Hepatocyte (in vitro differentiated cells): ENCODE measurements around the gene ZNF45. TPM values are rescaled to one million over a fixed set of nuclear protein-coding genes. Genes with fewer than 3 reads are reported as not detected.

Source experiments
- DNase-seq: peaks from one replicate; pipeline ENCODE4 v3.0.0-alpha.2; 2016; ENCODE audit warnings: low spot score
- H2AFZ ChIP-seq: fragments of 200-600 bp; sonication (generic); 2 replicates; pipeline ENCODE4 v1.6.0; 2016; ENCODE audit warnings: antibody characterized with exemption, mild to moderate bottlenecking
- H3K27ac ChIP-seq: fragments of 200-600 bp; sonication (generic); 2 replicates; pipeline ENCODE4 v1.5.1; 2016; ENCODE audit warnings: mild to moderate bottlenecking
- H3K27me3 ChIP-seq: fragments of 200-600 bp; sonication (generic); 2 replicates; pipeline ENCODE4 v1.6.1; 2016
- H3K36me3 ChIP-seq: fragments of 200-600 bp; sonication (generic); replicated peaks from 2 replicates; pipeline ENCODE4 v1.5.1; 2016; ENCODE audit warnings: low read depth; ENCODE audit not compliant: insufficient read depth
- H3K4me1 ChIP-seq: fragments of 200-600 bp; sonication (generic); 2 replicates; pipeline ENCODE4 v1.5.1; 2016; ENCODE audit warnings: mild to moderate bottlenecking, moderate library complexity; ENCODE audit not compliant: insufficient read depth
- H3K4me2 ChIP-seq: fragments of 200-600 bp; sonication (generic); 2 replicates; pipeline ENCODE4 v1.6.0; 2016
- H3K4me3 ChIP-seq: fragments of 200-600 bp; sonication (generic); 2 replicates; pipeline ENCODE4 v1.5.1; 2016; ENCODE audit warnings: mild to moderate bottlenecking
- H3K79me2 ChIP-seq: fragments of 200-600 bp; sonication (generic); 2 replicates; pipeline ENCODE4 v1.6.0; 2017; ENCODE audit warnings: mild to moderate bottlenecking
- H3K9me2 ChIP-seq: fragments of 200-600 bp; sonication (generic); replicated peaks from 2 replicates; pipeline ENCODE4 v1.6.0; 2017; ENCODE audit warnings: mild to moderate bottlenecking; ENCODE audit not compliant: insufficient read depth
- H3K9me3 ChIP-seq: fragments of 200-600 bp; sonication (generic); 2 replicates; pipeline ENCODE4 v1.5.1; 2016; ENCODE audit warnings: low read depth, mild to moderate bottlenecking
- H4K20me1 ChIP-seq: fragments of 200-600 bp; sonication (generic); 2 replicates; pipeline ENCODE4 v1.6.0; 2016; ENCODE audit warnings: mild to moderate bottlenecking; ENCODE audit not compliant: insufficient read depth, poor library complexity, severe bottlenecking
- EZH2 ChIP-seq: fragments of 200-600 bp; sonication (generic); IDR thresholded peaks from 2 replicates; pipeline ENCODE4 v1.6.1; 2016; ENCODE audit warnings: antibody characterized with exemption, mild to moderate bottlenecking, borderline replicate concordance
- EZH2phosphoT487 ChIP-seq: fragments of 200-600 bp; sonication (generic); IDR thresholded peaks from one replicate; pipeline ENCODE4 v1.6.1; 2018; ENCODE audit warnings: antibody characterized with exemption, mild to moderate bottlenecking, low read depth, moderate library complexity; ENCODE audit not compliant: unreplicated experiment, severe bottlenecking
- WGBS: methylation state at CpG from one replicate; pipeline ENCODE4 v1.1.6; 2016; ENCODE audit warnings: low lambda C conversion rate; ENCODE audit errors: missing lambda C conversion rate; 5-methylcytosine and 5-hydroxymethylcytosine counted together
- polyA plus RNA-seq: library from polyadenylated mRNA; unstranded; fragments of >200 nt; fragmentation: Nextera tagmentation; extraction: Ambion mirVana; gene quantifications from 2 replicates; pipeline ENCODE4 v1.2.1, GENCODE V29; 2016
- total RNA-seq: library from RNA; depleted of rRNA; stranded (reverse); fragments of >200 nt; gene quantifications from 2 replicates; pipeline ENCODE4 v1.2.3, GENCODE V29; 2014
- TF ChIP-seq, protein P1 (sequence below): fragments of 200-600 bp; sonication (generic); IDR thresholded peaks from 2 replicates; pipeline ENCODE4 v1.5.1; 2016; ENCODE audit warnings: antibody characterized with exemption, mild to moderate bottlenecking; ENCODE audit not compliant: poor library complexity

ZNF45 gene
- total and polyA plus RNA-seq, 2 experiments from 2014 or later = 6.3 to 10.3 TPM

DNA sequence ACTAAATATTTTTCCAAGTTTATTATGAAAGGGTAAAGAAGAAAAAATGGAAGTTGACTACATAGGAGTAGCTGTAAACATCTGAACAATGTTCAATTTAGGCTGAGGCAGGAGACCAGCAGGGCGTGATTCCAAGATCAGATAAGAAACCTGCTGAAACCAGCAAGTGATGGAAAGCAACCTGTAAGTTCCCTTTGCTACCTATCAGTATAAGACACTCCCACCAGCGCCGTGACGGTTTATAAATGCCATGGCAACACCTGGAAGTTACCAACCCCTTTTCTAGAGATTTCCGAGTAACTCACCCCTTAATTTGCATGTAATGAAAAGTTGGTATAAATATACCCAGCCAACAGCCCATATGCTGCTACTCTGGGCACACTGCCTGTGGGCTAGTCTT is 1.1 kb upstream of the ZNF45 start:
- H3K27me3 ChIP-seq = no peaks in the 10 kb centered on the region
- no peaks in the 10 kb centered on the region for H3K36me3 ChIP-seq
- peaks cover 9% of the 10 kb centered on the region for H3K4me1 ChIP-seq
- TF ChIP-seq EZH2 (no peak), EZH2phosphoT487 (no peak)
- TF ChIP-seq, protein P1, sequence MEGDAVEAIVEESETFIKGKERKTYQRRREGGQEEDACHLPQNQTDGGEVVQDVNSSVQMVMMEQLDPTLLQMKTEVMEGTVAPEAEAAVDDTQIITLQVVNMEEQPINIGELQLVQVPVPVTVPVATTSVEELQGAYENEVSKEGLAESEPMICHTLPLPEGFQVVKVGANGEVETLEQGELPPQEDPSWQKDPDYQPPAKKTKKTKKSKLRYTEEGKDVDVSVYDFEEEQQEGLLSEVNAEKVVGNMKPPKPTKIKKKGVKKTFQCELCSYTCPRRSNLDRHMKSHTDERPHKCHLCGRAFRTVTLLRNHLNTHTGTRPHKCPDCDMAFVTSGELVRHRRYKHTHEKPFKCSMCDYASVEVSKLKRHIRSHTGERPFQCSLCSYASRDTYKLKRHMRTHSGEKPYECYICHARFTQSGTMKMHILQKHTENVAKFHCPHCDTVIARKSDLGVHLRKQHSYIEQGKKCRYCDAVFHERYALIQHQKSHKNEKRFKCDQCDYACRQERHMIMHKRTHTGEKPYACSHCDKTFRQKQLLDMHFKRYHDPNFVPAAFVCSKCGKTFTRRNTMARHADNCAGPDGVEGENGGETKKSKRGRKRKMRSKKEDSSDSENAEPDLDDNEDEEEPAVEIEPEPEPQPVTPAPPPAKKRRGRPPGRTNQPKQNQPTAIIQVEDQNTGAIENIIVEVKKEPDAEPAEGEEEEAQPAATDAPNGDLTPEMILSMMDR = no peak
- H3K27ac ChIP-seq = no peak overlapping the region
- peaks cover 22% of the 10 kb centered on the region for H3K79me2 ChIP-seq
- 70% methylated on average over 5 of the region's 5 CpGs for WGBS
- H3K4me3 ChIP-seq = no peak overlapping the region
- no peaks in the 10 kb centered on the region for H3K9me3 ChIP-seq
- H3K4me2 ChIP-seq = peak overlapping the region; percentile 83
- H2AFZ ChIP-seq = no peak overlapping the region
- no peaks in the 10 kb centered on the region for H4K20me1 ChIP-seq
- no peak for DNase-seq
- H3K9me2 ChIP-seq = no peaks in the 10 kb centered on the region

DNA sequence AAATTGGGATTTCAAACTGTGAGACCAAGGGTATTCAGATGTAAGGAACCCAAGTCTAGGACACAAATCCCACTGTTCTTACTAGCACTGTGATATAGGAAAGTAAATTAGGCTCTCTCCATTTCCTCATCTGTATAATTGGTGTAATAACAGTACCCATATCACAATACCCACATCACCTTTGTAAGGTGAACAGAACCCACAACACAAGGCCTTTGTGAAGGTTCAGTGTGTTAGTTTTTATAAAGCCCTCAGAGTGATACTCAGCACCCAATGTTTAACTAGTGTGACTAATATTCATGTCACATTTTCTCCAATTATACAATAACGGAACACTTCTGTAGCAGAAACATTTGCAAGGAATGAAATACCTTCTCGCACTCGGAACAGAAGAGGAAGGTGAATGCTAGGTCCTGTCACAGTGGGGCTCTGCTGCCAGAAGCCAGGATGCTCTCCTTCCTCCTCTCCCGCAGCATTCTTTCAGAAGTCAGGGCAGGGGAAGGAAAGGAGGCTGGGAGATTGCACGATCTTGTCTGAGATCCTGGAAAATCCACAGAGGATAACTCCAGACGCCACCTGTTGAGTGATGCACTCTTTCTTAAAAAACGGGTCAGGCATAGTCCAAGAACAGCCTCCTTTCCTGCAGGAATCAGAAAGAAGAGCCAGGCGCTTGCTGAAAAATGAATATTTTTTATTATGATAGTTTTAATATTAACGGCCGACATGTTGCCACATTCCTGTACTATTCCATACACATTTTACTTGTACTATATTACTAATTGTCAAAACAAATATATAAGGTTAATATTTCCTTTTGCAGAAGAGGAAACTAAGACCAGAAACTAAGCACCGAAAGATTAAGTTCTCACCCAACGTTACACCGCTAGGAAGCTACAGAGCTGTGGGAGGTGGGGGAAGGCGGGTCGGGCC is 762 bp downstream of the ZNF45 start:
- no peaks in the 10 kb centered on the region for H3K9me3 ChIP-seq
- no peaks in the 10 kb centered on the region for H4K20me1 ChIP-seq
- no peaks in the 10 kb centered on the region for H3K36me3 ChIP-seq
- no peaks in the 10 kb centered on the region for H3K27me3 ChIP-seq
- TF ChIP-seq, protein P1 = no peak
- 17% methylated on average over 15 of the region's 15 CpGs for WGBS
- H3K4me2 ChIP-seq = peak overlapping the region; percentile 83
- H3K9me2 ChIP-seq = no peaks in the 10 kb centered on the region
- peak; percentile 9 for DNase-seq
- H3K79me2 ChIP-seq = peaks cover 22% of the 10 kb centered on the region
- peak overlapping the region; percentile 56 for H3K4me3 ChIP-seq
- H2AFZ ChIP-seq = peak overlapping the region; percentile 92
- peaks cover 9% of the 10 kb centered on the region for H3K4me1 ChIP-seq
- H3K27ac ChIP-seq = peak overlapping the region; percentile 87

DNA sequence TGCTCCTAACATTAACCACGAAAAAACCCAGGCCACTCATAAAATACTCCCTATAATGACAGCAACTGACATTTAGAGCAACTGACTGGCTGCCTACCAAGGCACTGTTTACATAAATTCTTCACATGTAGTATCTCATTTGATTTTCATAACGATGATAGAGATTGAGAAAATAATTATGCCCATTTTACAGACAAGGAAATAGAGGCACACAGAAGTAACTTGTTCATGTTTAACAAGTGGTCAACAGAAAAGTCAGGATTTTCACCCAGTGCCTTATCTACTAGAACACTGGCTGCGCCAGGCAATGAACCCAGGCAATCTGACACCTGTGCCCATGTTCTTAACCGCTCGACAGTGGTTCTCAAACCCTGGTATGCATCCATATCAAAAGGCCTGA is 6.3 kb downstream of the ZNF45 start:
- no peak for DNase-seq
- TF ChIP-seq, protein P1 = no peak
- TF ChIP-seq EZH2phosphoT487 = no peak
- TF ChIP-seq EZH2 = no peak
- 98% methylated on average over 5 of the region's 5 CpGs for whole genome bisulfite sequencing
- no peaks in the 10 kb centered on the region for H3K36me3 ChIP-seq
- H3K4me2 ChIP-seq = no peak overlapping the region
- H4K20me1 ChIP-seq = no peaks in the 10 kb centered on the region
- H3K9me3 ChIP-seq = no peaks in the 10 kb centered on the region
- H3K4me3 ChIP-seq = no peak overlapping the region
- no peak overlapping the region for H2AFZ ChIP-seq
- H3K27me3 ChIP-seq = no peaks in the 10 kb centered on the region
- peaks cover 5% of the 10 kb centered on the region for H3K4me1 ChIP-seq
- H3K9me2 ChIP-seq = no peaks in the 10 kb centered on the region
- no peak overlapping the region for H3K27ac ChIP-seq
- peaks cover 17% of the 10 kb centered on the region for H3K79me2 ChIP-seq
